Measurements from ENCODE around the gene PEA15.
A peak's percentile ranks its signal among the peaks of the same experiment; 100 is the strongest.

Gene PEA15

GRCh38 chr1:160206421-160207117, 1.4 kb downstream of the PEA15 start:
- Histone ChIP-seq H3K9me3 (ENCODE audit: severe bottlenecking) (no peaks in the 10 kb centered on the region), H3K4me3 (ENCODE audit: low read depth, low read length) (peak overlapping the region; percentile 82), H3K27ac (no peak overlapping the region), H3K36me3 (peaks cover 52% of the 10 kb centered on the region), H3K27me3 (ENCODE audit: insufficient read depth, low read depth, severe bottlenecking) (no peaks in the 10 kb centered on the region)
- no peak for DNase-seq
- TF ChIP-seq, protein P1, sequence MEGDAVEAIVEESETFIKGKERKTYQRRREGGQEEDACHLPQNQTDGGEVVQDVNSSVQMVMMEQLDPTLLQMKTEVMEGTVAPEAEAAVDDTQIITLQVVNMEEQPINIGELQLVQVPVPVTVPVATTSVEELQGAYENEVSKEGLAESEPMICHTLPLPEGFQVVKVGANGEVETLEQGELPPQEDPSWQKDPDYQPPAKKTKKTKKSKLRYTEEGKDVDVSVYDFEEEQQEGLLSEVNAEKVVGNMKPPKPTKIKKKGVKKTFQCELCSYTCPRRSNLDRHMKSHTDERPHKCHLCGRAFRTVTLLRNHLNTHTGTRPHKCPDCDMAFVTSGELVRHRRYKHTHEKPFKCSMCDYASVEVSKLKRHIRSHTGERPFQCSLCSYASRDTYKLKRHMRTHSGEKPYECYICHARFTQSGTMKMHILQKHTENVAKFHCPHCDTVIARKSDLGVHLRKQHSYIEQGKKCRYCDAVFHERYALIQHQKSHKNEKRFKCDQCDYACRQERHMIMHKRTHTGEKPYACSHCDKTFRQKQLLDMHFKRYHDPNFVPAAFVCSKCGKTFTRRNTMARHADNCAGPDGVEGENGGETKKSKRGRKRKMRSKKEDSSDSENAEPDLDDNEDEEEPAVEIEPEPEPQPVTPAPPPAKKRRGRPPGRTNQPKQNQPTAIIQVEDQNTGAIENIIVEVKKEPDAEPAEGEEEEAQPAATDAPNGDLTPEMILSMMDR (IDR thresholded peaks at IDR 0.05; ENCODE audit: low read depth, low read length), result no peak

GRCh38 chr1:160207118-160207650, 2.0 kb downstream of the PEA15 start:
- TF ChIP-seq, protein P1 (IDR thresholded peaks at IDR 0.05; ENCODE audit: low read depth, low read length), result no peak
- H3K27ac ChIP-seq, result 0 out of 2 replicates have a peak overlapping the region, but pooled peaks have one; percentile 1

DNA sequence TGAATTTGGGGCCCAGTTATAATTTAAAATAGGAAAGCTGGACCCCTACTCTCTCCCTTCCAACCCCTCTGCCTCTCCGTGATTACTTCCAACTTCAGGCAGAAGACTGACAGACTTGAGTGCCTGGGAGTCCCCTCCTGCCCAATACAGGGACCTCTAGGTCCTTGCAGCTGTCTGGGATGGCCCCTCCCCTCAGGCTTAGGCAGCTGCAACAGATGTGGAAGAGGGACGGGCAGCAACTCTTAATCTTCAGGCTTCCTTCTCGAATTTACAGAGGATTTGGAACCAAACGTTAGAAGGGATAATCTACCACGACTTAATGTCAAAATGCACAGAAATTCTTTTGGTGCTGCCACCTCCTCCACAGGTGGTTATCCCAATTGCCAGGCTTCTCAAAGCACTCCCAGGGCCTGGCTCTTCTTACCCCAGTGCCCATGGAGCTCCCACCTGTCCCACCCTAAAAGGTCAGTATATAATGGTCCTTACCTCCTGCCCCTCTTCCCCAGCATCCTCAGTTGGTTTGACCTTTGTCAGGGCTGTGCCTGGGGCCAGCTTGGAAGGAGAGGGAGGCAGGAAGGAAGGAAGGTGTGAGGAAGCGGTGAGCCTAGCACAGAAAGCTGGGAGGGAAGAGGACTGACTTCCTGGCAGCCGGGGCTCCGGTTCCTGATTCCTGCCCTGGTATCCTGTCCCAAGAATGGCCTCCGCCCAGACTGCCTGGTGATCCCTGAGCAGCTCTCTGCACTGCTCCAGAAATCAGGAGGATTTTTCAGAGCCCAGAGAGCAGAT, 2.8 kb downstream of the PEA15 start:
- H3K9me3 ChIP-seq (ENCODE audit: severe bottlenecking), result no peaks in the 10 kb centered on the region
- TF ChIP-seq, protein P1 (IDR thresholded peaks at IDR 0.05; ENCODE audit: low read depth, low read length), result no peak
- H3K27ac ChIP-seq, result peak overlapping the region; percentile 88
- no peak overlapping the region for H3K4me3 ChIP-seq (ENCODE audit: low read depth, low read length)
- peaks cover 66% of the 10 kb centered on the region for H3K36me3 ChIP-seq
- H3K27me3 ChIP-seq (ENCODE audit: insufficient read depth, low read depth, severe bottlenecking), result no peaks in the 10 kb centered on the region
- peak; percentile 33 for DNase-seq

More at GRCh38 chr1:160207118-160207650, 2.0 kb downstream of the PEA15 start:
- H3K36me3 ChIP-seq, result peaks cover 58% of the 10 kb centered on the region
- H3K4me3 ChIP-seq (ENCODE audit: low read depth, low read length), result no peak overlapping the region
- no peaks in the 10 kb centered on the region for H3K27me3 ChIP-seq (ENCODE audit: insufficient read depth, low read depth, severe bottlenecking)
- DNase-seq, result no peak
- H3K9me3 ChIP-seq (ENCODE audit: severe bottlenecking), result no peaks in the 10 kb centered on the region

DNA sequence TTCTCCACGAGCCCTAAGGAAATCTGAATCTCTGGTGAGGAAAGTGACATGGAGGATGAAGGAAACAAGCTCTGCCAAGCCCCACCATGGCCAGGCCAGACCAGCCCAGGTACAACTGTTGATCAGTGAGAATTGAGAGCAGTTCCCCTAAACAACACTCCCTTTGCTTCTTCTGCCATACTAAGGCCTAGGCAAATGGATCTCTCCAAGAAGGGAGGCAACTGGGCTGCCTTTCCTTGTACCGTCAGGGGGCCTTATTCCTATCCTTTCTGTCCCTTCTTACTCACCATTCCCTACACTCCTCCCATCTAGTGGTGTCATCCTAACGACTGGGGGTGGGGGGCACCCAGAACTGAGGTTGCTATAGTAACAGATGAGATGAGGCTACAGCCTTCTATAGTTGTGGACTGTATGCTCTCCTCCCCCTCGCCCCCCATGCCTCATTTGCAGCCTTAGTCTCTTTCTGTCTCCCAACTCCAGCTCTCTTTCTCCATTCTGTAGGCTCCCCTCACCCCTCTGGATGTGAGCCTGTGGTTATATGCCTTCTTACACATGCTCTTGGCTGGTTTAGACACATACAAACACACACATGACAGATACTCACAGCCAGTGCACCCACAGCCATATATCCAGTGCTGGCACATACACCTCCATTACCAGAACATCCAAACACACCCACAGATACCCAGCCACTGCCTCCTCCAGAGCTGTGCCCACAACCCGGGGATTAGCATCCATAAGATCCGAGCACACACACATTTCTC, 3.6 kb downstream of the PEA15 start:
- Histone ChIP-seq H3K9me3 (ENCODE audit: severe bottlenecking) (no peaks in the 10 kb centered on the region), H3K27ac (peak overlapping the region; percentile 88), H3K36me3 (peaks cover 72% of the 10 kb centered on the region), H3K4me3 (ENCODE audit: low read depth, low read length) (no peak overlapping the region), H3K27me3 (ENCODE audit: insufficient read depth, low read depth, severe bottlenecking) (no peaks in the 10 kb centered on the region)
- DNase-seq, result no peak
- TF ChIP-seq, protein P1 (IDR thresholded peaks at IDR 0.05; ENCODE audit: low read depth, low read length), result no peak

GRCh38 chr1:160209321-160210046, 4.3 kb downstream of the PEA15 start:
- TF ChIP-seq, protein P1 (IDR thresholded peaks at IDR 0.05; ENCODE audit: low read depth, low read length), result no peak
- H3K4me3 ChIP-seq (ENCODE audit: low read depth, low read length), result peak overlapping the region; percentile 4; the same call in 1 of the 2 replicates
- peak overlapping the region; percentile 88 for H3K27ac ChIP-seq
- H3K27me3 ChIP-seq (ENCODE audit: insufficient read depth, low read depth, severe bottlenecking), result no peaks in the 10 kb centered on the region
- no peaks in the 10 kb centered on the region for H3K9me3 ChIP-seq (ENCODE audit: severe bottlenecking)
- H3K36me3 ChIP-seq, result peaks cover 79% of the 10 kb centered on the region
- DNase-seq, result peak; percentile 95

Data from WERI-Rb-1 (cell line).